HG02970 (cell line): Measurements from ENCODE around the gene GRID2.
A peak's percentile ranks its signal among the peaks of the same experiment; 100 is the strongest.
"Not testable (repeated sequence)": the region's sequence is repeated elsewhere in the genome, so short reads cannot be mapped to it uniquely, and the experiment has no call there.

Experiments used
- ATAC-seq: cut with Tn5 transposase; IDR thresholded peaks from one replicate; pipeline ENCODE4 v1.9.1; 2021; ENCODE audit warnings: mild to moderate bottlenecking, moderate library complexity, moderate number of reproducible peaks; ENCODE audit not compliant: unreplicated experiment, low FRiP score

GRID2 gene

DNA sequence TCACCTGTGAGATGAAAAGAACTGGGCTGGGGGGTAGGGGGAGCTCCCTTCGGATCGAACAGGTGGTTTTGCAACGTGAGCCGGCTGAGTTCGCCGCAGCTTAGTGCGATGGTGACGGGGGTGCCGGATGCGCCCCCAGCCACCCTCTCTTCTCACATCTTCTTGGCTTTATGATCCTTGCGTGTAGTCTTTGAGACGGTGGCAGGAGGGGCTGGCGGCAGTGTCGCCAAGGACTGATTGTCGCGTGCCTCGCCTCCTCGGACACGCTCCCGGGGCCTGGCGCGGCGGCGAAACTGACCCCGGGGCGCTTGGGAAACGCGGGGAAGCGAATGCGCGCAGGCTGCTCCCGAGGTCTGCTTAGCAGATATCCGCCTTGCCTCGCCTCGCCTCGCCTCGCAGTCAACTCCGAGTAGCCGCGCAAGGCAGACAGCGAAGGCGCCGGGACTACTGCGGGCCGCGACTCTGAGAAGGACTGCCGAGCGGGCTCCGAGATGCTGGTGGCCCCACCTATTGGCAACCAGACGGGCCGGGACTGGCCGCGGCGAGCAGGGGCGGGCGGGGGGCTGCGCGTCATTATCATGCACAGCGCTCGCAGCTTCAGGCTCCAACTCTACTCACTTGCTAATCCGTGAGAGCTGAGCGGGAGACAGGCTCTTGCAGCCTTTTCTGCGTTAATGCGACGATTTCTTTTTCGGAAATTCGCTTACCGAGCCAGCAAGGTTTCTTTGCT is 1.5 kb downstream of the GRID2 start:
- no peak for ATAC-seq

DNA sequence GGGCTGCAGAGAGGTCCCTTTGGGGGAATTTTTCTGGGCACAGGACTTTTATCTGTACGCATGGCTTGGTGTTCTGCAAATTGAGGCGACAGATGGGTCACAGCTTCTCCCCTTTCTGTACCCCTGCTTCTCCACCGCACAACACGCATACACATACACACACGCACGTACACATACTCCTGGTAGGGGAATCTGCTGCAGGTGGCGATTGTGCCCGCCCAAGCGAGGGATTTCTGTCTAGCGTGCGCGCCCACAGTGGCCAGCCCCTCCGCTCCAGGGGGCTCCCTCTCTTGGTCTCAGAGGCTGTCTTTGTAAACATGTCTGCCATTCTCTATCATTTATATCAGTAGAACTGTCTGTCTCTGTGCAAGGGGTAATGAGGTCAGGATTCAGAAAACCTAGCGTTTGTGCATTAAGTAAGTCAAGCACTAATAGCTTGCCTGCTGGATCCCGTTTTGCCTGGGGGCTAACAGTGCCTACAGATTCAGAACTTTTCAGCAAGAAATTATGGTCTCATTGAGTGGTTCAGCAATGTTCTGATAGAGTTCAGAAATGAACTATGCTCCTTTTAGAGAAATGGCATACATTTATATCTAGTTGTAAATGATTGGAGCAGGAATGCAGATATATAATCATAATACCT is 2.2 kb downstream of the GRID2 start:
- ATAC-seq, result no peak

DNA sequence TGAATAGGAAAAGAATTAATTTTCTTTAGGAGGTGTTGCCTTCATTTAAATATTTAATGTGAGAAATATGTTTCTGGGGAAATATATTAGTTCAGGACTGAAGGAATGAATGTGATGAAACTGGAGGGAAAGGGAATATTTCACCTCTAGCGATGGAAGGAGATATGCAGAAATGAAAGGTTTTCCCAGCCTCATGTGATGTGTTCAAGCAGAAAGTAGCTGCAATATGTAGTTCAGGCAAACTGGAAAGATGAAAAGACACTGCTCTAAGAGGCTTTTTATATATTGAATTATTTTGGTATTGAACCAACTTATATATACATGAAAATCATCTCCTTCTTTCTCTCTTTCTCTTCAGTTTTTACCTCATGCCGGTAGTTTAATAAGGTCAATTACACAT is 3.4 kb downstream of the GRID2 start:
- ATAC-seq, result no peak

DNA sequence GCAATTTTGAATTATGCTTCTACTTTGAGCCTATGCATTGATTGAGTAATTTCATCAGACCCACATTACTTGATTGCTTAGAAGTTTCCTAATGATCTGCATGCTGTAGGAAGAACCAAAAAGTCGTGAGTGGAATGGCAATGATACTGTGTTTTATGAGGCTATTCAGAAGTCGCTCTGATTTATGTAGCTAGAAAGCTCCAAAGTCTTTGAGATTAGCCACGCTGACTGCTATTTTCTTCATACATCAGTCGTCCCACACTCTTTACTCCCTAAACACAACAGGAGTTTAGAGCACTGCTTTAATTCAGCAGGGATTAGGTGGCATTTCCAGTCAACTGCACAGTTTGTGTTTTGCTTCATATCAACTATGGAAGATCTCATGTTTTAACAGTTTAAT is 4.1 kb downstream of the GRID2 start:
- ATAC-seq, result no peak

DNA sequence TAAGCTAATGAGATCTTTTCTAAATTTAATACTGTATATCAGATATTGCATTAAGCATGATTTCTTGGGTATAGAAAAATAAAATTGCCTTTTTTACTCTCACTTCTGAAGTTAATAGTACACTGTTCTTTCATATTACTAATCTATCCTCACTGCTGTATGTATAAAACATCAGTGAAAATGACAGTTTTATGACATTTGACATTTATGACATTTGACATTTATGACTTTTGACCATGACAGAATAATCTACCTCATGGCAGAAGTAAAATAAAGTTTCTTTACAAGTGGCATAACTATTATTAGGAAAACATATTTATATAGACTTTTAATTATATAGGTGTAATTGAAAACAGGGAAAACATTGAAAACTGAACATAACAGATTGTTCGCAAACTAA is 13.3 kb downstream of the GRID2 start:
- ATAC-seq, result no peak

DNA sequence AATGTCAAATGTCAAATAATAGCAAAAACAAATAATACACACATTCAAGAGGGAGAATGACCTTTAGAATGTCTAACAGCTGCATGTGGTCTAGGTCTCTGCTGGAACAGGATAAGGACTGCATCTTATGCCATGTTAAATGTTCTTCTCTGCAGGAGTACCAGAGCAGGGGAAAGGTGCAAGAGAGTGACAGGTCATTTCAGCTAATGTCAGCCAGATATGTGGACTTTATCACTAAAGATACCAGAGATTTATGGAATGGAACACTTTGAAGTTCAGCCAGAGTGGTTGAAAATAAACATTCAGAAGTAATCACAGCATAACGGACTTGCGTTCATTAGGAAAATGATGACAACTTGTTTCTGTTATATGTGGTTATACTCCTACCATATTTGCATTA is 24.3 kb downstream of the GRID2 start:
- no peak for ATAC-seq

DNA sequence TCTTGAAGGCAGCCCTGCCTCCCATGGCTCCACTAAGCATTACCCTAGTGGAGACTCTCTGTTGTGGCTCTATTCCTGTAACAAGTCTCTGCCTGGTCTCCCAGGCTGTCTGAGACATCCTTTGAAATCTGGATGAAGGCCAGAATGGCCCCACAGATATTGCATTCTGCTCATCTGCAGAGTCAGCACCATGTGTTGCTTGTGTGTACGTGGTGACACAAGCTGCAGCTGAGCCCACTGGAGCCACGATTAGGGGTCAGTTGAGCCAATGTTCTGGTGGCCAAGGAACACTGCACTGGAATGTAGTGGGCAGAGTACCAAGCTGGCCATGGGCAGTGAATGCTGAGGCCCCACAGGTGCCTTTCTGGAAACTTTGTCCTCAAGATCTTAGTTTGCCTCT is 29.2 kb downstream of the GRID2 start:
- no peak for ATAC-seq

DNA sequence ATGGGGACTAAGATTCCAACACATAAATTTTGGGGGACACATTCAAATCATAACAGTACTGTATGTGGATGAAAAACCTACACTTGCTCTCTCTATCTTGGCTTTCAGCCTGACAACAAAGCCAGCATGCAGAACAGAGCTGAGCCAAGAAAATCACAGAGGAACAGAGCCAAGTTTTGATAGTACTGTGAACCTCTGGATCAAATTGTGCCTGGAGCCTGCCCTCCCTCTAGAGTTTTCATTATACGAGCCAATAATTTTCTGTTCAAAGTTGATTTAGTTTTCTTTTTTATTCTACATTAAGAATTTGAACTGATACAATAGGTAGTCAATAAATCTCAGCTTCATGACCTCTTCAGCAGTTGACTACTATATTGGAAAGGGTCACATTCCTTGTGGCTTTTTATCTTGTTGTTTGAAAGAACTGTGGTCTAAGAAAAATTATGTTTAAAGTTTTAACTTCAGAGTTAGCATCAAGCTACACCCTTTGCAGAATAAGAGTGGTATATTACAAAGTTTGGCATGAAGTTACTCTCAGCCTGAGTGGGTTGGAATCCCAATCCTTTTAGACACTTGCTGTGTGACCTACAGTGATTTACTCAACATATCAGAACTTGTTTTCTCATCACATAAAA is 31.1 kb downstream of the GRID2 start:
- no peak for ATAC-seq

DNA sequence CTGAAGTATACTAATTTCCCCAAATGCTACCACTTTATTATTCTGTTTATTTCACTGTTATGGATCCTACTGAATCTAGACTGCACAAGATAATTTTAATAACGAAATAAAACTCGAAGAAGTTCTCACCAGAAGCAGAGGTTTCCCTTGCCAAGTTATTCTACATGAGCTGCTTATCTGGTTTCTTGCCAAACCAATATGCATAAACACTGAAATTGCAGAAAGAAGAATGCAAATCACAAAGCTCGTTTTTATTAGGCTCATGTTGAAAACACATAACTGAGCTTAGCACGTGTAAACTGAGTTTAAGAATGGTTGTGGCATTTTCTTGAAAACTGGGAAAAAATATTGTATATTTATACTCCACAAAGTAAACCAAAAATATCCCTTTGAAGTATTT is 35.9 kb downstream of the GRID2 start:
- no peak for ATAC-seq

DNA sequence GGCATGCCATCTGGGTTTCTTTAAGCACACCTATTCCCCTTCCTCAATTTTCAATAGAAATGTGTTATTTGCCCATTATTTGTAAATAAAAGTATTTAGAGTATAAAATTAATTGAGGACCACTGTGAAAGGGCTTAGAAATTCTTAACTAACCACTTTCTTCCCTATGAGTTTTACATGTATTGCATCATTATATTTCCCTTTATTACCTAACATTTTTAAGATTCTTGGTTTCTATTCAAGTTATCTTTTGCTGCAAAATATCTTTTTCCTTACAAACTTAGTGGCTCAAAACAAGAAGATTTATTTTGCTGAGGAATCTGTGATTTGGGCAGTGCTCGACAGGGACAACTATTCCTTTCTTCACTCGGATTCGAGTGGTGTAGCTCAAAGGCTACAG is 40.5 kb downstream of the GRID2 start:
- no peak for ATAC-seq

DNA sequence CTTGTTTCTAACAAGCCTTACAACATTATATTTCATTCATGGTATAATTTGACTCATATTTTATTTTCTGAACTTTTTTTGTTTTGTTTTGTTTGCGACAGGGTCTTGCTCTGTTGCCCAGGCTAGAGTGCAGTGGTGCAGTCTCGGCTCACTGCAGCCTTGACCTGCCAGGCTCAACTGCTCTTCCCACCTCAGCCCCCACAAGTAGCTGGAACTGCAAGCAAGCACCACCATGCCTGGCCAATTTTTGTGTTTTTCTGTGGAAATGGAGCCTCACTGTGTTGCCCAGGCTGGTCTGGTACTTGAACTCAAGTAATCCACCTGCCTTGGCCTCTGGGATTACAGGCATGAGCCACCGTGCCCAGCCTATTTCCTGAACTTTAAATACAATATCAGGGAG is 42.5 kb downstream of the GRID2 start:
- ATAC-seq, result no peak

DNA sequence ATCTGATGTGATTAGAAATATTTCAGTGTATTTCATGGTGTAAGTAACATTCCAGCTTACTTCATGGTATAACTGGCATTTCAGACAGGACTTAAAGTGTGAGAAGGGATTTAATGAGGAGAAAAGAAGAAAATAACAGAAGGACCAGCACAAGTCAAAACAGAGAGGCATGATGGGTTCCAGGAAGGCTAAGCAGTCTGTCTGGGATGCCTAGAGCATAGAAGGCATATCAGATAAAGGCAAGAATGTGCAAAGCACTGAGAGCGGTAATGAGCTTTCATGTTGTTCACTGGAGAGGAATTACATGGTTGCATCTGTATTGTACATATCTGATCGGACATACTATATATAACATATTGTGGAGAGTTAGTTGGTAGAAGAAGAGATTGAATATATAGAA is 54.2 kb downstream of the GRID2 start:
- ATAC-seq, result no peak

DNA sequence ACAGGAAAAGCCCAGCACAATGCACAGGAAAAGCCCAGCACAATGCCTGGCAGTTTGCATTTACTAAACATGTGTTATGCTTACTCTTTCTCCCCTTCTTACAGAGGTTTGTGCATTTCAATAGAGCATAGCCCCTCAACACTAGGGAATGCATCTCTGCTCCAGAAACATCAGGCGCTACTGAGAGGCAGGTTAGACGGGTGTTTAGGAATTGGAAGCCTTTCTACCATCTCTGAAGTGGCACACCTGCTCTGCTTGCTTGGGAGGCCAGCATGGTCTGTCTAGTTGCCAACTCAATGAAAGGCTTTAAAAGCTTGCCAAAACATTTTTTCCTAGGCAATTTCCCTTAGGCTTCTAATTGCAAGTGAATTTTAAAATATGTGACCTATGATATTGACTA is 55.7 kb downstream of the GRID2 start:
- ATAC-seq, result no peak

DNA sequence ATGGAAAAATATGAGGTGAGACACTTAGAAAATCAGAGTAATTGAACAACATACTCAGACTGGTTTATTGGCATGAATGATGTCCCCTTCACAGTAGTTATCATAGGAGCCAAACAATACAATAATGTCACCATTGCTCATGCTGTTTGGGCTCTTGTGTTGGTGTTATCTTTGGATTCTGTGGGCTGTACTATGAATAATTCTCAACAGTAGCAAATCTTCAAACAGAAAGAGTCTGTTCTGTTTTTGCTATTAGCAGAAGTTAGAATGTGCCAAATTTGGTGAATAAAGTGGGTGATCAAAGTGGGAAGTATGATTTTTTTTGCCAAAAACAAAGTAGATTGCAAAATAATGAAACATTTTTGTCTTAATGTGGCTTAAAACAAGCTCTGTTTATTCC is 58.3 kb downstream of the GRID2 start:
- no peak for ATAC-seq

DNA sequence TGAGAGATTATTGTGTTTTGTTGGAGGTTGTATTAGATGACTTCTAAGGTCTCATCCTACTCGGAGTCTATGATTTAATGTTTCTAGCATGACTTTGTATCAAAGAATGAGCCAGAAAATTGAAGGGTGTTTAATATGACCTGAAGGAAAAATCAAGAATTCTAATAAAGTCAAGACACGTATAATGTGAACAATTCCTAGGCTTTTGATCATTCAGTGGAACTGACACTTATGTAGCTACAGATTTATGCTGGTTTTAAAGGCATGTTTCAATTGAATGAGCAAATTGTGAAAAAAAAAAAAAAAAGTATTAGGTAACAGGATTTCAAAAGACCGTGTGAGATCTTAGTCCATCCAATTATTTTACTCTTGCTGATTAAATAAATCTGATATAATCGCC is 64.9 kb downstream of the GRID2 start:
- ATAC-seq, result no peak

DNA sequence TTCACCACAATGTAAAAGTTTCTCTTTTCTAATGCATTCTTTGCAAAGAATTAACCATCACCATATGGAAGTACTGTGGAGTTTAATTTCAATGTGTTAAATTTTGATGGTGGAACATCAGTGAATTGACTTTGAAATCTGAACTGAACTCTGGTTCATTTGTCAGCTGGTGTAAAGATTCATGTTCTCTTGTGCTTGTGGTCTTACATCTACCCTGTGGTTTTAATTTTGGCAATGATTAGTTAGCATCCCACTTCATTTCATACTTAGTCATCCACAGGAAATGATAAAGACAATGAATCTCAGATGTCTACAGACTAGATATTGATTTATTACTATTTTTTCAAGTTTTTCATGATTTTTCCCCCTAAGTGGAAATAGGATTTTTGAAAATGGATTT is 77.8 kb downstream of the GRID2 start:
- no peak for ATAC-seq

DNA sequence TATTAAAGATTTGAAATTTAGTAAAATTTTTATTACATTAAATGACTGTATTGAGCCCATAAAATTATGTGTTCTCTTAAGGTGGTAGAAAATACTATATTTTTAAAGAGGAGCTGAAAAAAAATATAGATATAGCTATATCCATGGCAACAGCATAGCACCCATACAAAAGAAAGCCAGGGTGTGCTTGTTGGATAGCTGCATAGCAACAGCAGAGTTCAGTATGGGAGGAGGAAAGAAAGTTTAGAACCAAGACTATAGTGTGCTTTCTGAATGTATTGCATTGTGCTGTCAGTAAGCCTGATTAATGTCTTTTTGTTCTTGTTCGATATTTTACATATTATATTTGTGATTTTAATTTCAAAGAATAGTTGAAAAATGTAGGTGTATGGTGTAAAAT is 78.4 kb downstream of the GRID2 start:
- ATAC-seq, result no peak

DNA sequence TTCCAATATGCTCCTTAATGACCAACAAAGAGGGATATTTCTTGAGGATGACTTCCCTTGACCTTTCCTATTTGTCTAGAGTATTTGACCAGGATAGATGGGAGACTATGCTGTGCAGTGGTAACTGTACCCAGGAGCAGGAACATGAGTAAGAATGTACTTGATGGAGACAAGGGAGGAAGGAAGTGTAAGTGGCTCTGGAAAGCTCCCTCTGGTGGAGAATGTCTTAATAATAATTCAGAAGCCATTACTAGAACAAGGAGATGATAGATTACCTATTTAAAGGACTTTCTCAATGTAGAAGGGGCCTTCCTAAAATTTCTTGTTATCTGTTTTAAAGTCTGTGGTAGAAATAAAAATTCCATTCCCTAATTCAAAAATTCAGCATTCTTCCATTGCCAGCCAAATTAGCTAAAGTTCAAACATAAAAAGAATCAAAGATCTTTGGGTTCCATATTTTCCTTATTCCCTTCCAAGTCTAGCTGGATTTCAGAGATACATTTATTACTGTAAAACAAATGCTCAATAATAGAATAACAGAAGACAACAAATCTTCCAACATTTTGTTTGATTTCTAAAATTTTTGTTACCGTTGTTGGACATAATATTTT is 83.8 kb downstream of the GRID2 start:
- ATAC-seq, result peak; percentile 57

DNA sequence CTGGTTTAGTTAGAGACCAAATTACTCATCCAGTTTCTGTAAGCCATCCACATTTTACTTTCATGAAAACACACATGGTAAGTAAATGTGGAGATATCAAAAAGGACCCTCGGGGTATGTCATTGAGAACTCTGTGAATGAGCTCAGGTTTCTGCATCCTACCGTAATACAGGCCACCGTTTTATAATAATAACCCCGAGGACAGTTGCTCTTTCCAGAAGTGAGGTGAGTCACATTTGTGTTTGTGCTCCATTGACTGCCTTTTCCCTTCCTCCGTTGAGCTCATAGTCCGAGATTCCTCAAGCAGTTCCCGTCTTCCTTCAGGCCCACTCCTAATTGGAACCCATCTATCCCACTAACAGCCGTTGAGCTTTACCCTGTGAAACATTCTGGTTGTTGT is 95.3 kb downstream of the GRID2 start:
- ATAC-seq, result no peak

DNA sequence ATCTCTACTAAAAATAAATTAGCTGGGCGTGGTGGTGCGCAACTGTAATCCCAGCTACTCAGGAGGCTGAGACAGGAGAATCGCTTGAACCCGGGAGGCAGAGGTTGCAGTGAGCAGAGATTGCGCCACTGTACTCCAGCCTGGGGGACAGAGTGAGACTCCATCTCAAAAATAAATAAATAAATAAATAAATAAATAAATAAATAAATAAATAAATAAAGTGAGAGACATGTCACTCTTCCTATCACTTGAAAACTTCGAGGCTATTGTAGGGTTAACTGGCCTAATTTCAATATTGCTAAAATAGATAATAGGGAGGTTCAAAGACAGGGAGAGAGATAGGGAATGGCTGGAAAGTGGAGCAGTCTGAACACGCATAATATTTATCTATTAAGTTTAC is 99.8 kb downstream of the GRID2 start:
- ATAC-seq, result not testable (repeated sequence)

DNA sequence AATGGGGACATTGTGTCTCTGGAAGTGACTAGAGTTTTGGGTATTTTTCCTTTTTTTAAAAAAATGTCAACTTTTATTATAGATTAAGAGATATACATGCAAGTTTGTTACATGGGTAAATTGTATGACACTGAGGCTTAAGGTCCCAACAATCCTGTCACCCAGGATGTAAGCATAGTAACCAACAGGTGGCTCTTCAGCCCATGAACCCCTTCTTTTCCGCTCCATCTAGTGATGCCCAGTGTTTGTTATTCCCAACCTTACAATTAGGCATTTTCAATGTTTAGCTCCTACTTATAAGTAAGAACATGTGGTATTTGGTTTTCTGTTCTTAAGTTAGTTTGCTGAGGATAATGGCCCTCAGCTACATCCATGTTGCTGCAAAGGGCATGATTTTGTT is 102.7 kb downstream of the GRID2 start:
- no peak for ATAC-seq

DNA sequence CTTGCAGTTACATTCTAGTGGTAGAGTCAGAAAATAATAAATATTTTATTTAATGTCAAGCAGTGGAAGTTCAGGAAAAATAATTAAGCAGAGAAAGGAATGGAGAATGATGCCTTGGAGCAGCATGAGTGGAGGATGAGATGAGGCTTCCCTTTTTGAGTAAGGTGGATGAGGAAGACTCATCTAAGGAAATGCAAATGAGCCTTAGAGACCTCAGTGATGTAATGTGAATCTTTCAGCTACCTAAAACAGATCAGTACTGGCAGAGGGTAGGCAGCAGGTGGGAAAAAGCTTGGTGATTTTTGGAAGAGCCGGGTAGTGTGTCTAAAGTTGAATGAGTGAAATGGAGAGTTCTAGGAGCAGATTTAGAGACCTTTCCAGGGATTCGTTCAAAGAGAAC is 118.2 kb downstream of the GRID2 start:
- ATAC-seq, result peak; percentile 64
